ENCODE results near the gene TNKS2. TPM values are rescaled to one million over a fixed set of nuclear protein-coding genes. Genes with fewer than 3 reads are reported as not detected.

The TNKS2 gene
- total and polyA plus RNA-seq, 2 of the 13 experiments (the other 11 are each of a cell fraction or from before 2014, with no cell fraction given) = 15.2 to 19.4 TPM

GRCh38 chr10:91797874-91798648 is at the start of gene TNKS2 (continued):
- TF ChIP-seq KIAA2018 (CRISPR knock-in tag; IDR thresholded peaks at IDR 0.05; ENCODE audit: borderline replicate concordance) = no peak
- TF ChIP-seq TOPORS (CRISPR knock-in tag; IDR thresholded peaks at IDR 0.05) = 0 out of 2 replicates have a peak, but pooled peaks have one; percentile 38
- no peak for TF ChIP-seq SYNCRIP (IDR thresholded peaks at IDR 0.05; ENCODE audit: insufficient read depth, low read depth, low read length)
- no peak for TF ChIP-seq ZNF282 (IDR thresholded peaks at IDR 0.05; ENCODE audit: partially characterized antibody)
- peak; percentile 83; the same call in 1 of the 2 replicates for TF ChIP-seq ZFX (CRISPR knock-in tag; IDR thresholded peaks at IDR 0.05; ENCODE audit: low read depth)
- TF ChIP-seq ZNF878 (CRISPR knock-in tag; IDR thresholded peaks at IDR 0.05) = no peak
- TF ChIP-seq ZNF333 (CRISPR knock-in tag; IDR thresholded peaks at IDR 0.05; ENCODE audit: borderline replicate concordance) = no peak; the same call in 1 of the 2 replicates
- TF ChIP-seq NKX3-1 (CRISPR knock-in tag; IDR thresholded peaks at IDR 0.05) = peak; percentile 71; the same call in 1 of the 2 replicates
- no peak for TF ChIP-seq CSRNP2 (CRISPR knock-in tag; conservative IDR thresholded peaks at IDR 0.05; ENCODE audit: low read depth)
- TF ChIP-seq ZNF234 (CRISPR knock-in tag; conservative IDR thresholded peaks at IDR 0.05) = no peak
- TF ChIP-seq E2F2 (CRISPR knock-in tag; IDR thresholded peaks at IDR 0.05; ENCODE audit: borderline replicate concordance) = no peak
- peak; percentile 53; the same call in 1 of the 2 replicates for TF ChIP-seq ZNF230 (CRISPR knock-in tag; IDR thresholded peaks at IDR 0.05)
- TF ChIP-seq MAZ (IDR thresholded peaks at IDR 0.05; ENCODE audit: borderline replicate concordance, low read depth, low read length) = no peak
- peak; percentile 49; the same call in 1 of the 2 replicates for TF ChIP-seq MAZ (CRISPR knock-in tag; IDR thresholded peaks at IDR 0.05; ENCODE audit: low read depth)
- no peak for TF ChIP-seq ZNF446 (CRISPR knock-in tag; IDR thresholded peaks at IDR 0.05)
- no peak for TF ChIP-seq ZNF781 (CRISPR knock-in tag; IDR thresholded peaks at IDR 0.05; ENCODE audit: borderline replicate concordance, not compliant biosample characterization)
- peak; percentile 12; the same call in 1 of the 2 replicates for TF ChIP-seq SP4 (CRISPR knock-in tag; IDR thresholded peaks at IDR 0.05)
